Motor neuron (in vitro differentiated cells): ENCODE results near the gene WFIKKN2. TPM values are rescaled to one million over a fixed set of nuclear protein-coding genes. Genes with fewer than 3 reads are reported as not detected.

ENCODE experiments used
- ATAC-seq, 8 experiments: fragments of 200-7000 bp; cut with Tn5 transposase; replicated peaks in 6 of 8; 2 replicates each; pipeline ENCODE4 v1.8.0; 2021; ENCODE audit warnings: mild to moderate bottlenecking in 8 of 8, moderate library complexity in 8 of 8
- H3K27ac ChIP-seq, 2 donors: fragments of 250-450 bp; sonication (Bioruptor Pico); 2 replicates each; pipeline ENCODE4 v1.9.0; 2021; ENCODE audit warnings: antibody characterized with exemption in 2 of 2, mild to moderate bottlenecking in 2 of 2, moderate library complexity in 1 of 2
- H3K4me1 ChIP-seq, 2 donors: fragments of 250-450 bp; sonication (Bioruptor Pico); replicated peaks in 1 of 2; 2 replicates each; pipeline ENCODE4 v1.6.1; 2021; ENCODE audit warnings: antibody characterized with exemption in 2 of 2, mild to moderate bottlenecking in 2 of 2, moderate library complexity in 1 of 2
- H3K4me3 ChIP-seq, 5 donors: fragments of 250-450 bp; sonication (Bioruptor Pico); 2 replicates each; pipeline ENCODE4 v1.9.0; 2021; ENCODE audit warnings: antibody characterized with exemption in 5 of 5, mild to moderate bottlenecking in 5 of 5, moderate library complexity in 4 of 5
- WGBS, 10 experiments: fragments of 450-650 bp; shearing (Covaris generic); methylation state at CpG; one replicate each; pipeline ENCODE4 v1.0.0; 2022; 5-methylcytosine and 5-hydroxymethylcytosine counted together
- in situ Hi-C, 9 experiments: fragments of 400-800 bp; cut with MboI; loops; one replicate each; pipeline ENCODE4 v1.15.0; 2021; ENCODE audit warnings: low sequenced_read_pairs in 9 of 9, low pct_unique_long_range_greater_than_20kb in 2 of 9; ENCODE audit not compliant: unreplicated experiment in 9 of 9
- total RNA-seq, 8 experiments: library from RNA; unstranded; fragments of 300-600 nt; gene quantifications; 2 replicates each; pipeline versions ENCODE4 v1.2.3 to v1.2.4, GENCODE V29; 2022

The WFIKKN2 gene
- total RNA-seq, 8 experiments from 2014 or later: 0.05 to 0.76 (median 0.23) TPM; not detected in 1

- 80 to 100% (median 94%) methylated on average over 1 to 6 of the region's 29 CpGs; no CpG with 5 or more reads in 3 of the 10 experiments for WGBS, 10 experiments
- no peak overlapping the region for H3K4me3 ChIP-seq
- no peak for ATAC-seq
- no peak overlapping the region for H3K27ac ChIP-seq
- H3K4me1 ChIP-seq: peaks cover 14 to 20% of the 10 kb centered on the region in 2 donors
- in situ Hi-C loops: loop anchor here in 4 of 9 experiments (5.0 to 25.0 kb wide), 4 partner anchors 56 to 303 kb away; partner anchors contain the start of genes SPATA20 (in 3 of the 4) and EPN3 (in 2 of the 4)
These were observed 5.0 kb downstream of the WFIKKN2 start for GRCh38 chr17:50840311-50840851.

DNA sequence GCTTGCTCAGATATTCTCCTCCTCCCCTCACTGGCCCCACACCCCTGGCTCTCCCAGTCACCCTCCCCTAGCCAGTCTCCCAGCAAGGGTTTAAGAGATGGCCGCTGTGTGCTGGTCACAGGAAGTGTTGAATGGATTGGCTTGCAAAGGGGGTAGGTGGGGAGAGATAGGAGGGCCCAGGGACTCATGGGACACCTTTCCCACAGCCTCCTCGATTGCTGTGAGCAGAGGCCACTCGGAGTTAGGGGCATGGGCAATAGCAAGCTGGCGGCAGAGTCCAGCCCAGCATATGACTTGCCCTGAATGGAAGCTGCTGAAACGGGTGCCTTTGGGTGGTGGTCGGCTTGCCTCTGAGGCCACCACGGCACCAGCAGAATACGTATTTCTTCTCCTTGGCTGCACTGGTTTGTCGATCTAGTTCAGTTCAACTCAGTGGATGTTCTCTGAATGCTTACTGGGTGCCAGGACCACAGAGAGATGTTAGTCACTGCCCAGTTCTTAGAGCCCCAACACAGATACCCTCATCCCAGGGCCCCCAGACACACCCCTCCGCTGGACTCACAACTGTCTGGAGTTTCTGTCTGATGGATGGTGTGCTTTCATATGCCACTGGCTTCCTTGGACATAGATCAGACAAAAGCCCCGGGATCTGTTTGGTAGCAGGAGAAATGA is 6.0 kb downstream of the WFIKKN2 start:
- in situ Hi-C loops: loop anchor here in 4 of 9 experiments (5.0 to 25.0 kb wide), 4 partner anchors 57 to 304 kb away; partner anchors contain the start of genes SPATA20 (in 3 of the 4) and EPN3 (in 2 of the 4)
- H3K4me3 ChIP-seq: no peak overlapping the region
- no peak overlapping the region for H3K27ac ChIP-seq
- WGBS, 10 experiments: 29 to 100% (median 85%) methylated on average over 1 to 7 of the region's 11 CpGs; no CpG with 5 or more reads in 4 of the 10 experiments
- peaks cover 9 to 15% of the 10 kb centered on the region in 2 donors for H3K4me1 ChIP-seq
- ATAC-seq: peak in 7 of 8 experiments; percentile 5 to 56 (median 52)

- Histone ChIP-seq H3K4me3 (no peak overlapping the region), H3K27ac (no peak overlapping the region), H3K4me1 (peaks cover 9 to 15% of the 10 kb centered on the region in 2 donors)
- peak; percentile 59 to 95 (median 88) for ATAC-seq
- 0 to 100% (median 7%) methylated on average over 1 to 4 of the region's 8 CpGs; no CpG with 5 or more reads in 4 of the 10 experiments for WGBS, 10 experiments
- in situ Hi-C loops: loop anchor here in 4 of 9 experiments (5.0 to 25.0 kb wide), 4 partner anchors 57 to 305 kb away; partner anchors contain the start of genes SPATA20 (in 3 of the 4) and EPN3 (in 2 of the 4)
These were observed 6.6 kb downstream of the WFIKKN2 start for GRCh38 chr17:50841949-50842354.

DNA sequence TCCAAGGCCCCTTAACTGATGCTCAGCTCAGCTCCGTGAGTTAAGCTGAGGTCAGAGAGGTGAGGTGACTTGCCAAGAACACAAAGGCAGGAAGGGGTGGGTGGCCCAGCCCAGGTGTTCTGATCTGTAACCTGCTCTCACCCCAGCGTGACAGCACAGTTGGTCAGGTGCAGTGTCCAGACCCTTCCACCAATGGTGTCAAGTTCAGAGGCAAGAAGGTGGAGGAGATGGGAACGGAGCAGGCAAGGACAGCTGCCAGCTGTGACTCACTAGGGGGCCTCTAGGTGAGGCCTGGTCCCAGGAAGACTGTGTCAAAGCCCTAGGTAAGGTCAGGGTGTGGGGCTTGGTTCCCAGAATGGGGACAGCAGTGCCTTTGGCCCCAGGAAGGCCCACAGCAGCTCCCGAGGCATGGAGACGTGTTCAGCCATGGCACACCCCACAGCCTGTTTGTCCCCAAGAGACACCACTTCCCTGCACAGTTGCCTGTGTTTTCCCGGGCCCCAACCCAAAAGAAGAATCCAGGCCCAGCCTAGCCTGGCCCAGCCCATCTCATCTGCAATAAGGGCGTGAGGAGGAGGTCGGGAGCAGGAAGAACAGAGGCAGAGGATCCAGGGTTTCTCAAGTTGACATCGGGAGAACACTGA is 7.2 kb downstream of the WFIKKN2 start:
- WGBS, 10 experiments: 32 to 85% (median 67%) methylated on average over 1 to 7 of the region's 9 CpGs; no CpG with 5 or more reads in 5 of the 10 experiments
- H3K27ac ChIP-seq: no peak overlapping the region
- H3K4me3 ChIP-seq: no peak overlapping the region
- ATAC-seq: peak in 2 of 8 experiments; percentile 8 to 27
- peaks cover 9 to 15% of the 10 kb centered on the region in 2 donors for H3K4me1 ChIP-seq
- in situ Hi-C loops: loop anchor here in 4 of 9 experiments (5.0 to 25.0 kb wide), 4 partner anchors 58 to 305 kb away; partner anchors contain the start of genes SPATA20 (in 3 of the 4) and EPN3 (in 2 of the 4)

- H3K27ac ChIP-seq: no peak overlapping the region
- WGBS, 10 experiments: 0 to 100% (median 55%) methylated on average over 1 to 7 of the region's 16 CpGs; no CpG with 5 or more reads in 4 of the 10 experiments
- in situ Hi-C loops: loop anchor here in 4 of 9 experiments (5.0 to 25.0 kb wide), 4 partner anchors 59 to 306 kb away; partner anchors contain the start of genes SPATA20 (in 3 of the 4) and EPN3 (in 2 of the 4)
- no peak overlapping the region for H3K4me3 ChIP-seq
- H3K4me1 ChIP-seq: peaks cover 9 to 15% of the 10 kb centered on the region in 2 donors
- no peak for ATAC-seq
These were observed 7.9 kb downstream of the WFIKKN2 start for GRCh38 chr17:50843150-50843905.

DNA sequence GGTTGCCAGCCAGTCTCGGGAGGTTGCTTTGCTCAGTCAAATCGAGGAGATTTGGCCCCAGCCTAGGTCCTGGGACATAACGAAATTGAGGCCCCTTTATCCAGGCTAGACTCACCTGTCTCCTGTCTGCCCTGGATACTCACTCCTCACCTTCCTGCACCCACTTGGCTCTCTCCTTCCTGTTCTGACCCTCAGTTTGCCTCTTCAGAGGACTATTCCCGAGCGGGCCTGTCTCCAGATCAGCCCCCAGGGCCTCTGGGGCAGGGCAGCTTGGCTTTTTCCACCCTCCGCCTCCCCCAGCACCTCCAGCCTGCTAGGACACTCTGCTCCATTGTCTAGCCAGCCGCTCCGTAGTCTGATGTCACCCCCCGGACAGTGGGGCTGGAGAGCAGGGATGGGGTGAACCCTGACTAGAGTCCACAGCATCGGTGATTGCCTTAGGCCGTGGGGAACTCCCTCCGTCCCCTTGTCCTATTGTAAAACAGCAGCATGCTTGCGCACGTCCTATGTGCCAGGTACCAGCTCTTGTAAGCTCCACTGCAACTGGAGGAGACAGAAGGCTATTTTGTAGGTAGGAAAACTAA is 8.8 kb downstream of the WFIKKN2 start:
- Histone ChIP-seq H3K4me3 (no peak overlapping the region), H3K4me1 (peaks cover 9 to 10% of the 10 kb centered on the region in 2 donors), H3K27ac (no peak overlapping the region)
- ATAC-seq: peak in 4 of 8 experiments; percentile 7 to 45 (median 34)
- in situ Hi-C loops: loop anchor here in 4 of 9 experiments (5.0 to 25.0 kb wide), 4 partner anchors 59 to 307 kb away; partner anchors contain the start of genes SPATA20 (in 3 of the 4) and EPN3 (in 2 of the 4)
- 60 to 100% (median 70%) methylated on average over 1 to 11 of the region's 14 CpGs; no CpG with 5 or more reads in 4 of the 10 experiments for WGBS, 10 experiments

GRCh38 chr17:50845240-50846147 is 10.1 kb downstream of the WFIKKN2 start:
- 59 to 100% (median 83%) methylated on average over 1 to 6 of the region's 12 CpGs; no CpG with 5 or more reads in 3 of the 10 experiments for WGBS, 10 experiments
- Histone ChIP-seq H3K4me3 (no peak overlapping the region), H3K27ac (no peak overlapping the region), H3K4me1 (peaks cover 9 to 10% of the 10 kb centered on the region in 2 donors)
- in situ Hi-C loops: loop anchor here in 4 of 9 experiments (10.0 to 25.0 kb wide), 3 partner anchors 61 to 308 kb away; partner anchors contain the start of genes SPATA20 (in 3 of the 4) and EPN3 (in 2 of the 4)
- ATAC-seq: peak in 3 of 8 experiments; percentile 58 to 64 (median 62)

GRCh38 chr17:50847566-50847965 is 12.2 kb downstream of the WFIKKN2 start:
- no peak for ATAC-seq
- no peak overlapping the region for H3K4me3 ChIP-seq
- in situ Hi-C loops: loop anchor here in 4 of 9 experiments (10.0 to 25.0 kb wide), 3 partner anchors 63 to 310 kb away; partner anchors contain the start of genes SPATA20 (in 3 of the 4) and EPN3 (in 2 of the 4)
- peaks cover 2 to 9% of the 10 kb centered on the region in 2 donors for H3K4me1 ChIP-seq
- WGBS, 10 experiments: 80 to 100% (median 100%) methylated on average over 1 to 4 of the region's 4 CpGs; no CpG with 5 or more reads in 5 of the 10 experiments
- H3K27ac ChIP-seq: no peak overlapping the region

GRCh38 chr17:50848039-50848438 is 12.7 kb downstream of the WFIKKN2 start:
- Histone ChIP-seq H3K4me1 (peaks cover 2 to 9% of the 10 kb centered on the region in 2 donors), H3K27ac (no peak overlapping the region), H3K4me3 (no peak overlapping the region)
- no peak for ATAC-seq
- 53 to 100% (median 86%) methylated on average over 1 to 3 of the region's 3 CpGs; no CpG with 5 or more reads in 2 of the 10 experiments for WGBS, 10 experiments
- in situ Hi-C loops: loop anchor here in 4 of 9 experiments (10.0 to 25.0 kb wide), 3 partner anchors 63 to 311 kb away; partner anchors contain the start of genes SPATA20 (in 3 of the 4) and EPN3 (in 2 of the 4)

DNA sequence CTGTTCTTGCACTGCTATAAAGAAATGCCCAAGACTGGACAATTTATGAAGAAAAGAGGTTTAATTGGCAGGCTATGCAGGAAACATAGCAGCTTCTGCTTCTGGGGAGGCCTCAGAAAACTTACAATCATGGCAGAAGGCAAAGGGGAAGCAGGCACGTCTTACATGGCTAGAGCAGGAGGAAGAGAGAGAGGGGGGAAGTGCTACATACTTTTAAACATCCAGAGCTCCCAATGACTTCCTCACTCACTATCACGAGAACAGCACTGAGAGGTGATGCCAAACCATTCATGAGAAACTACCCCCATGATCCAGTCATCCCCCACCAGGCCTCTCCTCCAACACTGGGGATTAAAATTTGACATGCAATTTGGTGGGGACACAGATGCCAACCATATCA is 13.3 kb downstream of the WFIKKN2 start:
- no peak for ATAC-seq
- WGBS, 10 experiments: 13 to 75% (median 52%) methylated on average over 1 to 2 of the region's 2 CpGs; no CpG with 5 or more reads in 6 of the 10 experiments

More for the DNA sequence above, 13.3 kb downstream of the WFIKKN2 start:
- H3K4me3 ChIP-seq: no peak overlapping the region
- H3K27ac ChIP-seq: no peak overlapping the region
- in situ Hi-C loops: loop anchor here in 4 of 9 experiments (10.0 to 25.0 kb wide), 3 partner anchors 64 to 311 kb away; partner anchors contain the start of genes SPATA20 (in 3 of the 4) and EPN3 (in 2 of the 4)
- H3K4me1 ChIP-seq: peaks cover 2 to 9% of the 10 kb centered on the region in 2 donors
